Chondrocyte (in vitro differentiated cells): Measurements from ENCODE around the gene ABLIM1. TPM values are rescaled to one million over a fixed set of nuclear protein-coding genes. Genes with fewer than 3 reads are reported as not detected.

Experiments
- DNase-seq: peaks from one replicate; pipeline ENCODE4 v3.0.0; 2021; ENCODE audit warnings: mixed read lengths, low spot score
- H3K27ac Mint-ChIP-seq: one replicate; pipeline ENCODE4 v1.8.0; 2021; ENCODE audit warnings: mild to moderate bottlenecking, moderate library complexity, mixed read lengths; ENCODE audit not compliant: unreplicated experiment
- H3K27me3 Mint-ChIP-seq: 2 replicates; pipeline ENCODE4 v1.8.0; 2021; ENCODE audit warnings: low read depth, mixed read lengths
- H3K36me3 Mint-ChIP-seq: 2 replicates; pipeline ENCODE4 v1.8.0; 2021; ENCODE audit warnings: low read depth, mixed read lengths
- H3K4me1 Mint-ChIP-seq: 2 replicates; pipeline ENCODE4 v1.8.0; 2021; ENCODE audit warnings: low read depth, mild to moderate bottlenecking, mixed read lengths
- H3K4me3 Mint-ChIP-seq: one replicate; pipeline ENCODE4 v1.8.0; 2021; ENCODE audit warnings: mild to moderate bottlenecking, moderate library complexity, mixed read lengths; ENCODE audit not compliant: unreplicated experiment
- H3K9me3 Mint-ChIP-seq: 2 replicates; pipeline ENCODE4 v1.8.0; 2021; ENCODE audit warnings: low read depth, mixed read lengths
- CTCF ChIP-seq: fragments of 200-600 bp; sonication (generic); IDR thresholded peaks from 2 replicates; pipeline ENCODE4 v1.5.0; 2021; ENCODE audit warnings: antibody characterized with exemption, mild to moderate bottlenecking, moderate library complexity
- total RNA-seq: library from RNA; stranded (reverse); gene quantifications from 3 replicates; pipeline ENCODE4 v1.2.1, GENCODE V29; 2021

ABLIM1 gene
- total RNA-seq, 1 donor from 2014 or later: 15.7 TPM

- H3K27ac Mint-ChIP-seq: no peak overlapping the region
Observed at GRCh38 chr10:114645706-114646105, 12.4 kb downstream of the ABLIM1 start.

GRCh38 chr10:114643158-114643557 lies 14.9 kb downstream of the ABLIM1 start:
- no peaks in the 10 kb centered on the region for H3K36me3 Mint-ChIP-seq
- H3K27ac Mint-ChIP-seq: no peak overlapping the region
- peaks cover 19% of the 10 kb centered on the region for H3K4me1 Mint-ChIP-seq
- no peaks in the 10 kb centered on the region for H3K9me3 Mint-ChIP-seq
- no peak for TF ChIP-seq CTCF
- no peak overlapping the region for H3K4me3 Mint-ChIP-seq
- peaks cover 5% of the 10 kb centered on the region for H3K27me3 Mint-ChIP-seq
- no peak for DNase-seq

More at GRCh38 chr10:114645706-114646105, 12.4 kb downstream of the ABLIM1 start:
- Mint-ChIP-seq H3K4me3 (no peak overlapping the region), H3K36me3 (no peaks in the 10 kb centered on the region), H3K9me3 (no peaks in the 10 kb centered on the region), H3K4me1 (peaks cover 12% of the 10 kb centered on the region), H3K27me3 (peaks cover 5% of the 10 kb centered on the region)
- no peak for TF ChIP-seq CTCF
- no peak for DNase-seq

GRCh38 chr10:114642729-114643128 lies 15.3 kb downstream of the ABLIM1 start:
- peaks cover 17% of the 10 kb centered on the region for H3K4me1 Mint-ChIP-seq
- H3K27ac Mint-ChIP-seq: no peak overlapping the region
- no peak overlapping the region for H3K4me3 Mint-ChIP-seq
- no peaks in the 10 kb centered on the region for H3K9me3 Mint-ChIP-seq
- no peak for TF ChIP-seq CTCF
- peaks cover 5% of the 10 kb centered on the region for H3K27me3 Mint-ChIP-seq
- no peaks in the 10 kb centered on the region for H3K36me3 Mint-ChIP-seq
- DNase-seq: no peak

GRCh38 chr10:114638821-114639625 lies 19.1 kb downstream of the ABLIM1 start:
- no peak for DNase-seq
- H3K27ac Mint-ChIP-seq: peak overlapping the region; percentile 50
- peaks cover 5% of the 10 kb centered on the region for H3K27me3 Mint-ChIP-seq
- H3K9me3 Mint-ChIP-seq: no peaks in the 10 kb centered on the region
- TF ChIP-seq CTCF: no peak
- no peak overlapping the region for H3K4me3 Mint-ChIP-seq
- no peaks in the 10 kb centered on the region for H3K36me3 Mint-ChIP-seq
- peaks cover 30% of the 10 kb centered on the region for H3K4me1 Mint-ChIP-seq

DNA sequence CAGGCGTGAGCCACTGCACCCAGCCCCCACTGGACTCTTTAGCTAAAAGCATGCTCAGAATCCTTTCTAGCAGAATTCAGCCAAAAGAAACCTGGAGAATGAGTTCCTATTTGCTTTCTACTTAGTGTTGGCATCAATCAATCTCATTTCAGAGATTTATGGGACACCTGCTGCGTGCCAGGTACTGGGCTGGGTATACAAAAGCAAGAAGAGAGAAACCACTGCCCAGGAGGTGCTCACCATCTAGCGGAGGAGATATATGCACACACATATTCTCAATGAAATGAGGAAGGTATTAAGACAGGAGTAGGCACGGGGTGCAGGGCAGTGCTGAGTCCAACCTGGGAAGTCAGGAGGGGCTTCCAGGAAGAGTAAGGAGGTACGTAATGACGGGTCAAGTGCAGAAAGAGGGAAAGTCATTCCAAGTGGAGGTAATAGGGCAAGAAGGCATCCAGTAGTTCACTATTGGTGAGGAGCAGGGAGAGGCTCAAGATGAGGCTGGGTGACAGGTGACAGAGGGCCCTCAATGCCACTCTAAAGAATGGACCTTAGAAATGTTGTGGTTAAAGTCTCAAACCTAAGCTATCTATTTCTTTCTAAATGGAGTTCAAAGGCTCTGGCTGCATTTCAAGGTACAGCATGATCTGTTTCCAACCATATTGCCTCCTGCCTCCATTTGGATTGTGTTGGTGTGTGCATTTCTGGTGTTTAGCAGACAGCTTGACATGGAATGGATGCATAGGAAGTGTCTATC lies 22.1 kb downstream of the ABLIM1 start:
- DNase-seq: no peak
- no peak for TF ChIP-seq CTCF
- Mint-ChIP-seq H3K4me1 (peaks cover 58% of the 10 kb centered on the region), H3K9me3 (no peaks in the 10 kb centered on the region), H3K36me3 (no peaks in the 10 kb centered on the region), H3K27ac (no peak overlapping the region), H3K4me3 (no peak overlapping the region), H3K27me3 (no peaks in the 10 kb centered on the region)
